ENCODE measurements around the gene SMARCB1. TPM values are rescaled to one million over a fixed set of nuclear protein-coding genes. Genes with fewer than 3 reads are reported as not detected.

SMARCB1 gene
- polyA plus RNA-seq, 1 of the 3 experiments (the other 2 are of a cell fraction), result 215 TPM

- H3K27me3 ChIP-seq (ENCODE audit: insufficient read depth), result no peaks in the 10 kb centered on the region
- no peak overlapping the region for H3K9ac ChIP-seq
- no peaks in the 10 kb centered on the region for H3K79me2 ChIP-seq (ENCODE audit: insufficient read depth)
- H3K4me1 ChIP-seq (ENCODE audit: control insufficient read depth in 1 of 2, insufficient read depth in 2 of 2, low read depth in 1 of 2, low read length in 1 of 2), result peaks cover 0 to 25% of the 10 kb centered on the region in 2 experiments; a peak in 1 of 4 replicates
- ChIA-PET CTCF (interaction anchor here (2.7 kb wide), 1 partner anchor 68 kb away, joined by 10 read pairs; no protein-coding TSS in a partner anchor), POLR2A (no interaction called here)
- no peaks in the 10 kb centered on the region for H3K9me3 ChIP-seq
- H3F3A ChIP-seq (replicated peaks; ENCODE audit: insufficient read depth), result peaks cover 4% of the 10 kb centered on the region
- no peak overlapping the region for H3K4me3 ChIP-seq (ENCODE audit: low read depth in 2 of 2, low read length in 1 of 2)
- H3K4me2 ChIP-seq, result no peak overlapping the region
- no peak for DNase-seq
- H3K9me2 ChIP-seq, result no peaks in the 10 kb centered on the region
- TF ChIP-seq RXRA (IDR thresholded peaks at IDR 0.05; ENCODE audit: borderline replicate concordance, low read depth) (no peak), RAD21 (IDR thresholded peaks at IDR 0.05; ENCODE audit: low read length) (no peak)
- no peak overlapping the region for H3K27ac ChIP-seq (ENCODE audit: low read depth in 2 of 2, low read length in 1 of 2)
- no peaks in the 10 kb centered on the region for H4K20me1 ChIP-seq (ENCODE audit: insufficient read depth)
- WGBS (ENCODE audit: low lambda C conversion rate), result 65% methylated on average over 11 of the region's 14 CpGs
- no peak overlapping the region for H2AFZ ChIP-seq (ENCODE audit: low read depth)
- peaks cover 0 to 3% of the 10 kb centered on the region in 2 experiments for H3K36me3 ChIP-seq (replicated peaks in 1 of 2; ENCODE audit: control insufficient read depth in 1 of 2, insufficient read depth in 2 of 2, low read length in 1 of 2)
These were observed 5.1 kb upstream of the SMARCB1 start for GRCh38 chr22:23781511-23782183.

GRCh38 chr22:23782252-23782651 lies 4.5 kb upstream of the SMARCB1 start:
- Histone ChIP-seq H3K4me2 (no peak overlapping the region), H3K27ac (ENCODE audit: low read depth in 2 of 2, low read length in 1 of 2) (no peak overlapping the region), H3K9me2 (no peaks in the 10 kb centered on the region), H3K27me3 (ENCODE audit: insufficient read depth) (no peaks in the 10 kb centered on the region), H3F3A (replicated peaks; ENCODE audit: insufficient read depth) (peaks cover 4% of the 10 kb centered on the region), H3K36me3 (replicated peaks in 1 of 2; ENCODE audit: control insufficient read depth in 1 of 2, insufficient read depth in 2 of 2, low read length in 1 of 2) (peaks cover 0 to 3% of the 10 kb centered on the region in 2 experiments), H2AFZ (ENCODE audit: low read depth) (no peak overlapping the region), H3K4me1 (ENCODE audit: control insufficient read depth in 1 of 2, insufficient read depth in 2 of 2, low read depth in 1 of 2, low read length in 1 of 2) (peaks cover 0 to 25% of the 10 kb centered on the region in 2 experiments; a peak in 1 of 4 replicates), H3K4me3 (ENCODE audit: low read depth in 2 of 2, low read length in 1 of 2) (no peak overlapping the region), H3K79me2 (ENCODE audit: insufficient read depth) (no peaks in the 10 kb centered on the region), H3K9me3 (no peaks in the 10 kb centered on the region), H3K9ac (no peak overlapping the region), H4K20me1 (ENCODE audit: insufficient read depth) (no peaks in the 10 kb centered on the region)
- ChIA-PET CTCF (interaction anchor here (0.6 kb wide), 1 partner anchor 67 kb away, joined by 3 read pairs; no protein-coding TSS in a partner anchor), POLR2A (no interaction called here)
- WGBS (ENCODE audit: low lambda C conversion rate), result 92% methylated on average over 10 of the region's 16 CpGs
- no peak for DNase-seq
- TF ChIP-seq JUND (IDR thresholded peaks at IDR 0.05) (no peak), ZBTB33 (IDR thresholded peaks at IDR 0.05; ENCODE audit: borderline replicate concordance, low read depth) (no peak), SIN3A (IDR thresholded peaks at IDR 0.05; ENCODE audit: borderline replicate concordance, low read depth, low read length) (no peak), GATA2 (CRISPR knock-in tag; IDR thresholded peaks at IDR 0.05) (no peak), RCOR1 (IDR thresholded peaks at IDR 0.05; ENCODE audit: low read length) (no peak), REST (IDR thresholded peaks at IDR 0.05; ENCODE audit: low read depth, low read length) (no peak), SMC3 (IDR thresholded peaks at IDR 0.05; ENCODE audit: low read depth, low read length) (no peak), TCF12 (IDR thresholded peaks at IDR 0.05) (no peak), TEAD4 (IDR thresholded peaks at IDR 0.05; ENCODE audit: borderline replicate concordance, insufficient read depth) (no peak), GABPA (IDR thresholded peaks at IDR 0.05; ENCODE audit: low read depth) (no peak), FOXJ3 (CRISPR knock-in tag; IDR thresholded peaks at IDR 0.05) (no peak), ELF1 (IDR thresholded peaks at IDR 0.05) (no peak), FOXM1 (IDR thresholded peaks at IDR 0.05; ENCODE audit: low read depth) (no peak), CHD2 (IDR thresholded peaks at IDR 0.05; ENCODE audit: low read length, partially characterized antibody) (no peak), RAD21 (IDR thresholded peaks at IDR 0.05; ENCODE audit: low read length) (no peak), POLR2AphosphoS5 (IDR thresholded peaks at IDR 0.05; ENCODE audit: low read depth, low read length) (no peak), USF2 (IDR thresholded peaks at IDR 0.05; ENCODE audit: borderline replicate concordance, low read depth, low read length) (no peak), MAX (IDR thresholded peaks at IDR 0.05; ENCODE audit: low read depth) (no peak), CTCF (IDR thresholded peaks at IDR 0.05) (no peak)

Data from SK-N-SH (cell line).